Endodermal cell (in vitro differentiated cells): Measurements from ENCODE around the gene MAP7D2. TPM values are rescaled to one million over a fixed set of nuclear protein-coding genes. Genes with fewer than 3 reads are reported as not detected.

ENCODE experiments used
- DNase-seq: peaks from one replicate; pipeline ENCODE4 v3.0.0-alpha.2; 2017
- H3K27ac ChIP-seq: 2 replicates; pipeline ENCODE4 v1.5.1; 2013; ENCODE audit warnings: mild to moderate bottlenecking, low read depth, low read length, moderate library complexity
- H3K27me3 ChIP-seq: 2 replicates; pipeline ENCODE4 v1.6.1; 2013; ENCODE audit warnings: mild to moderate bottlenecking, low read length, moderate library complexity; ENCODE audit not compliant: insufficient read depth, control insufficient read depth, poor library complexity, severe bottlenecking
- H3K36me3 ChIP-seq: 2 replicates; pipeline ENCODE4 v1.7.0; 2013; ENCODE audit warnings: mild to moderate bottlenecking, low read length, moderate library complexity; ENCODE audit not compliant: control insufficient read depth, insufficient read depth
- H3K4me1 ChIP-seq: one replicate; pipeline ENCODE4 v1.7.0; 2013; ENCODE audit warnings: low read length; ENCODE audit not compliant: control insufficient read depth, insufficient read depth
- H3K4me3 ChIP-seq: 2 replicates; pipeline ENCODE4 v1.5.1; 2013; ENCODE audit warnings: mild to moderate bottlenecking, low read length, moderate library complexity
- H3K9ac ChIP-seq: 2 replicates; pipeline ENCODE4 v1.6.1; 2013; ENCODE audit warnings: mild to moderate bottlenecking, low read length, moderate library complexity; ENCODE audit not compliant: poor library complexity, severe bottlenecking; ENCODE audit errors: extremely low read depth
- H3K9me3 ChIP-seq: 2 replicates; pipeline ENCODE4 v1.6.1; 2013; ENCODE audit warnings: mild to moderate bottlenecking, low read length, moderate library complexity; ENCODE audit not compliant: control insufficient read depth
- H3K27ac Mint-ChIP-seq: 2 replicates; pipeline ENCODE4 v1.8.0; 2020; ENCODE audit warnings: mixed read lengths
- H3K27me3 Mint-ChIP-seq: 2 replicates; pipeline ENCODE4 v1.8.0; 2021; ENCODE audit warnings: mild to moderate bottlenecking, mixed read lengths; ENCODE audit not compliant: insufficient read depth
- H3K36me3 Mint-ChIP-seq: 2 replicates; pipeline ENCODE4 v1.8.0; 2020; ENCODE audit warnings: low read depth, mixed read lengths
- H3K4me1 Mint-ChIP-seq: 2 replicates; pipeline ENCODE4 v1.8.0; 2020; ENCODE audit warnings: mixed read lengths
- H3K4me3 Mint-ChIP-seq: 2 replicates; pipeline ENCODE4 v1.8.0; 2020; ENCODE audit warnings: mild to moderate bottlenecking, moderate library complexity, mixed read lengths
- H3K9me3 Mint-ChIP-seq: 2 replicates; pipeline ENCODE4 v1.8.0; 2020; ENCODE audit warnings: mild to moderate bottlenecking, mixed read lengths
- CTCF ChIP-seq: fragments of 200-600 bp; sonication (generic); conservative IDR thresholded peaks from 2 replicates; pipeline ENCODE4 v1.5.0; 2021; ENCODE audit warnings: antibody characterized with exemption, mild to moderate bottlenecking
- WGBS, 2 experiments: methylation state at CpG; one replicate each; pipeline versions ENCODE4 v1.1.5 to v1.1.7; 2013; ENCODE audit warnings: missing lambda C conversion rate in 2 of 2, mixed read lengths in 1 of 2; ENCODE audit not compliant: insufficient coverage in 1 of 2, insufficient read length in 1 of 2; 5-methylcytosine and 5-hydroxymethylcytosine counted together
- total RNA-seq, 2 donors: library from RNA; stranded (reverse); fragmentation: NEBNext Ultra II Directional in 1 of 2; extraction: Animal tissue kit (Norgen Biotek cat#: 25700) in 1 of 2; gene quantifications; 2 replicates in 1 of 2; 3 replicates in 1 of 2; pipeline ENCODE4 v1.2.1, GENCODE V29; 2021

MAP7D2 gene
- total RNA-seq, 2 donors from 2014 or later: 1.5 to 1.9 TPM

- no peak for DNase-seq
- Mint-ChIP-seq H3K36me3 (peaks cover 2% of the 10 kb centered on the region), H3K9me3 (peaks cover 39% of the 10 kb centered on the region), H3K4me3 (no peak overlapping the region), H3K4me1 (no peaks in the 10 kb centered on the region), H3K27ac (no peak overlapping the region), H3K27me3 (no peaks in the 10 kb centered on the region)
- Histone ChIP-seq H3K36me3 (peaks cover 5% of the 10 kb centered on the region), H3K27ac (no peak overlapping the region), H3K4me1 (no peaks in the 10 kb centered on the region), H3K9me3 (no peaks in the 10 kb centered on the region), H3K27me3 (no peaks in the 10 kb centered on the region), H3K4me3 (no peak overlapping the region), H3K9ac (no peak overlapping the region)
- WGBS, 2 experiments: 90% methylated on average over 6 of the region's 6 CpGs; no CpG with 5 or more reads in 1 of the 2 experiments
- no peak for TF ChIP-seq CTCF
Measured at GRCh38 chrX:19968276-19968675, 148.4 kb downstream of the MAP7D2 start.

- no peak overlapping the region for H3K4me3 ChIP-seq
Measured at GRCh38 chrX:19966056-19966455, 150.7 kb downstream of the MAP7D2 start.

GRCh38 chrX:19964017-19964710, 152.5 kb downstream of the MAP7D2 start:
- no peak for DNase-seq

More at GRCh38 chrX:19966056-19966455, 150.7 kb downstream of the MAP7D2 start:
- WGBS, 2 experiments: no CpG with 5 or more reads among the region's 1 CpG
- Histone ChIP-seq H3K36me3 (peaks cover 5% of the 10 kb centered on the region), H3K27ac (no peak overlapping the region), H3K27me3 (no peaks in the 10 kb centered on the region), H3K4me1 (no peaks in the 10 kb centered on the region), H3K9me3 (no peaks in the 10 kb centered on the region), H3K9ac (no peak overlapping the region)
- Mint-ChIP-seq H3K4me1 (no peaks in the 10 kb centered on the region), H3K36me3 (peaks cover 6% of the 10 kb centered on the region), H3K4me3 (no peak overlapping the region), H3K9me3 (peaks cover 43% of the 10 kb centered on the region), H3K27me3 (no peaks in the 10 kb centered on the region), H3K27ac (no peak overlapping the region)
- DNase-seq: no peak
- no peak for TF ChIP-seq CTCF

More at GRCh38 chrX:19964017-19964710, 152.5 kb downstream of the MAP7D2 start:
- TF ChIP-seq CTCF: no peak
- H3K27me3 ChIP-seq: no peaks in the 10 kb centered on the region
- no peak overlapping the region for H3K4me3 Mint-ChIP-seq
- no peaks in the 10 kb centered on the region for H3K4me1 Mint-ChIP-seq
- H3K4me1 ChIP-seq: no peaks in the 10 kb centered on the region
- no peak overlapping the region for H3K27ac ChIP-seq
- no peaks in the 10 kb centered on the region for H3K27me3 Mint-ChIP-seq
- H3K9me3 Mint-ChIP-seq: peaks cover 46% of the 10 kb centered on the region
- peaks cover 6% of the 10 kb centered on the region for H3K36me3 Mint-ChIP-seq
- no peaks in the 10 kb centered on the region for H3K9me3 ChIP-seq
- no peak overlapping the region for H3K27ac Mint-ChIP-seq
- 95% methylated on average over 7 of the region's 9 CpGs; no CpG with 5 or more reads in 1 of the 2 experiments for WGBS, 2 experiments
- no peak overlapping the region for H3K9ac ChIP-seq
- no peak overlapping the region for H3K4me3 ChIP-seq
- peaks cover 5% of the 10 kb centered on the region for H3K36me3 ChIP-seq
